BJ (cell line): ENCODE data around the gene CENATAC. TPM values are rescaled to one million over a fixed set of nuclear protein-coding genes. Genes with fewer than 3 reads are reported as not detected.

Source experiments
- CTCF ChIA-PET: fragments of 350-600 bp; formaldehyde crosslinking; extraction: SDS; loops from one replicate; lab custom pipeline; 2021; ENCODE audit warnings: antibody characterized with exemption, inconsistent platforms; lab: Yijun Ruan, JAX
- POLR2A ChIA-PET: fragments of 300-600 bp; sonication (Branson Sonifier 250); formaldehyde crosslinking; extraction: SDS; loops from one replicate; lab custom pipeline; 2021; ENCODE audit warnings: antibody characterized with exemption; lab: Charles Lee
- DNase-seq: peaks from one replicate; pipeline ENCODE4 v3.0.0-alpha.2; 2011; ENCODE audit warnings: low read depth
- H3K27me3 ChIP-seq: 2 replicates; pipeline ENCODE4 v1.6.0; 2011; ENCODE audit warnings: low read length; ENCODE audit not compliant: control insufficient read depth, insufficient read depth
- H3K36me3 ChIP-seq: 2 replicates; pipeline ENCODE4 v1.5.1; 2011; ENCODE audit warnings: low read length; ENCODE audit not compliant: control insufficient read depth, insufficient read depth
- H3K4me3 ChIP-seq: 2 replicates; pipeline ENCODE4 v1.5.1; 2011; ENCODE audit warnings: low read depth, mild to moderate bottlenecking, control low read depth, low read length
- CTCF ChIP-seq: IDR thresholded peaks from 2 replicates; pipeline ENCODE4 v1.5.1; 2011; ENCODE audit warnings: low read depth, mild to moderate bottlenecking, control low read depth, inconsistent platforms, low read length, moderate library complexity; ENCODE audit not compliant: insufficient read depth
- polyA plus RNA-seq: library from polyadenylated mRNA; depleted of rRNA; stranded (reverse); fragments of >200 nt; gene quantifications from 2 replicates; pipeline ENCODE4 v1.2.3, GENCODE V29; 2011

Gene CENATAC
- polyA plus RNA-seq, 1 experiment, result 10.5 TPM

- Histone ChIP-seq H3K27me3 (no peaks in the 10 kb centered on the region), H3K4me3 (no peak overlapping the region), H3K36me3 (peaks cover 8% of the 10 kb centered on the region)
- no peak for TF ChIP-seq CTCF
- POLR2A ChIA-PET, result interaction anchor here (0.6 kb wide), 2 partner anchors 61 to 98 kb away, joined by 5 to 14 read pairs; partner anchors contain the start of gene HINFP
- DNase-seq, result no peak
- CTCF ChIA-PET, result no interaction called here
Observed at GRCh38 chr11:119023741-119024140, 25.8 kb downstream of the CENATAC start.

GRCh38 chr11:119024430-119025098 is 26.6 kb downstream of the CENATAC start:
- no peak for TF ChIP-seq CTCF
- no peak for DNase-seq
- no peaks in the 10 kb centered on the region for H3K27me3 ChIP-seq
- CTCF ChIA-PET, result interaction anchor here (1.0 kb wide), 1 partner anchor 95 kb away, joined by 4 read pairs; no protein-coding TSS in a partner anchor
- H3K36me3 ChIP-seq, result peaks cover 8% of the 10 kb centered on the region
- POLR2A ChIA-PET, result no interaction called here
- H3K4me3 ChIP-seq, result no peak overlapping the region

- CTCF ChIA-PET, result interaction anchor here (1.0 kb wide), 1 partner anchor 95 kb away, joined by 4 read pairs; no protein-coding TSS in a partner anchor
- POLR2A ChIA-PET, result no interaction called here
Observed at GRCh38 chr11:119025099-119025473, 27.1 kb downstream of the CENATAC start.

GRCh38 chr11:119025541-119025940 is 27.6 kb downstream of the CENATAC start:
- no peak for DNase-seq
- H3K36me3 ChIP-seq, result peaks cover 8% of the 10 kb centered on the region
- ChIA-PET POLR2A (no interaction called here), CTCF (no interaction called here)
- TF ChIP-seq CTCF, result no peak
- H3K27me3 ChIP-seq, result no peaks in the 10 kb centered on the region
- no peak overlapping the region for H3K4me3 ChIP-seq

More at GRCh38 chr11:119025099-119025473, 27.1 kb downstream of the CENATAC start:
- Histone ChIP-seq H3K36me3 (peaks cover 8% of the 10 kb centered on the region), H3K4me3 (no peak overlapping the region), H3K27me3 (no peaks in the 10 kb centered on the region)
- TF ChIP-seq CTCF, result no peak
- no peak for DNase-seq

GRCh38 chr11:119025978-119026766 is 28.2 kb downstream of the CENATAC start:
- no peak overlapping the region for H3K4me3 ChIP-seq
- H3K27me3 ChIP-seq, result no peaks in the 10 kb centered on the region
- ChIA-PET CTCF (no interaction called here), POLR2A (no interaction called here)
- peaks cover 8% of the 10 kb centered on the region for H3K36me3 ChIP-seq
- DNase-seq, result no peak
- no peak for TF ChIP-seq CTCF
